ENCODE measurements around the gene GALM.

DNA sequence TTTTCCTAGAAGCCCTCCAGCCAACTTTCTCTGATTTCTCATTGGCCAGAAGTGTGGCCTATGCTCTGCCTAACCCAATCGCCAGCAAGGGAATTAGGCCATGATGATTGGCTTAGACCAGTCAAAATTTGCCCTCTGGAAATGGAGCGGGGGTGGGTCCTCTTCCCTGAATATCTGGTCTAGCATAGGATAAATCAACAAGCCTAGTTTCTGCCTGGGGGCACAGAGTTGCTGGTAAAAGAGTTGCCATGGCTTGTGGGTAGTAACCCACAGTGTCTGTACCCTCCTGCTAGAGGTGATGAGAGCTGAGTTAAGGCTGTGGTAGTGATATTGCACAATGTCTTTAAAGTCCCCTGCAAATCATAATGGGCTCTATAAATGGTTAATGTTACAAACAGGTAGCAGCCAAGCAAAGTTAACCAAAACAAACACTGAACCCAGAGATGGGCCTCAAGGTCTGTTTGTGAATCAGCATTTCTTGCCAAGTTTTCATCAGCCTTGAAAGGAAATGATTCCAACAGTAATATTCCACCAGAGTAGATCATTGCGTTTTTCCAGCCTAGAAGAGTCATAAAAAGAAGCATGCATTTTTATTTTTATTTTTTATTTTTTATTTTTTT, 19.3 kb downstream of the GALM start:
- TF ChIP-seq POLR2A (IDR thresholded peaks at IDR 0.05; ENCODE audit: low read length) (no peak), GATA1 (IDR thresholded peaks at IDR 0.05; ENCODE audit: low read depth, low read length) (no peak)
